Cortex of kidney (tissue), 1 donor: ENCODE measurements around the gene PCYT2.

Experiments used
- DNase-seq: peaks from one replicate; lab custom pipeline; 2025; lab: John Stamatoyannopoulos, UW

The PCYT2 gene

DNA sequence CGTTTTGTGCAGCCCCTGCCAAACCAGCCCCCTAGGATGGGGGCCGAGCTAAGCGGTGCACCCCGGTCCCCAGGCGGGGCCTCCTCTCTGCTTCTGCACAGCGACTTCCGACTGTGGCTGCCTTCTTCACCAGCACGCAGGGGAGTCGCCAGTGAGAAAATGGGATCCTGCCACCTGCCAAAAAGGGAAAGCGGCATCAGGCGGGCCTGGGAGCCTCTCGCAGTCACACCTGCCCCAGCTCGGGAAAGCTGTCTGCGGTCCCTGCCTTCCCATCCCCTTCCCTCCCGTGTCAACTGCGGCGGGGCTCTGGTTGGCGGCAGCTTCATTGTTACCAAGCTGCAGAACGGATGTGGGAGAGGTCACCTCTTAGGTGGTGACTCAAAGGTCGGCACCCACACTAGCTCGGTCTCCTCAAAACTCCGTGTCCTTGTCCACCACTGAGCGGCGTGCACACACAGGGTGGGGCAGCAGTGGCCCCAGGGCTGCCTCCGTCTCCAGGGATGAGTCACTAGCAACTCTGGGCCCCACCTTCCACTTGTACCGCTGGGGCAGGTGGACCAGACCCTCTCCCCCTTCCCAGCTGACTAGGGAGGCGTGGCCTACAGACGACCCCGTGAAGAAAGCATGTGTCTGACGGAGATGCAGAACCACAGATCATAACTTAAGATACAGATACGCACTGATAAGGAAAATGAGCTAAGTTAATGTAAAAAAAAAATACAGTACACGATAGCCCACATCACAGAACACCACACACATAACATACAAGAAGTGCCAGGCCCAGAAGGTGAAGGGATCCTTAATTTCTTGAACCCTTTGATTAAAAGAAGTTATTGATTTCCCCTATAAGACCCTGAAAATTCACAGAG, 1.5 kb upstream of the PCYT2 start:
- DNase-seq: no peak

DNA sequence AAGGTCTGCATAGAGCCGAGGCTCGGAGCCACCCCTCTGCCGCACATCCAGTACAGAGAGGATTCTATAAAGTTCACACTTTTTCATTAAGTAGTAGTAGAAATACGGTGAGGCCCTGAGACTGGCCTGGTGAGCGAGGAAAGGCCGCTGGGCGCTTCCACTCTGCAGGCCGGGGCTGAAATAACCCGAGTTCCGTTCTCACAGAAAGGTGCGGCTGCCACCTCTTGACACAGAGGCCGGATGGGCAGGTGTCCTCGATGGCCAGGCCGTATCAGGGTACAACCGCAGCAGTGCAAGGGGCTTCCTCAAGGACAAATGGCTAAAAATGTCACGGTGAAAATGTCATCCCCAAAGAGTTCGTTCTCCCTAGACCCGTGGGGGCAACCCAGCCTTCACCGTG, 770 bp upstream of the PCYT2 start:
- DNase-seq: no peak

GRCh38 chr17:81910840-81911276, 341 bp downstream of the PCYT2 start:
- DNase-seq: no peak

DNA sequence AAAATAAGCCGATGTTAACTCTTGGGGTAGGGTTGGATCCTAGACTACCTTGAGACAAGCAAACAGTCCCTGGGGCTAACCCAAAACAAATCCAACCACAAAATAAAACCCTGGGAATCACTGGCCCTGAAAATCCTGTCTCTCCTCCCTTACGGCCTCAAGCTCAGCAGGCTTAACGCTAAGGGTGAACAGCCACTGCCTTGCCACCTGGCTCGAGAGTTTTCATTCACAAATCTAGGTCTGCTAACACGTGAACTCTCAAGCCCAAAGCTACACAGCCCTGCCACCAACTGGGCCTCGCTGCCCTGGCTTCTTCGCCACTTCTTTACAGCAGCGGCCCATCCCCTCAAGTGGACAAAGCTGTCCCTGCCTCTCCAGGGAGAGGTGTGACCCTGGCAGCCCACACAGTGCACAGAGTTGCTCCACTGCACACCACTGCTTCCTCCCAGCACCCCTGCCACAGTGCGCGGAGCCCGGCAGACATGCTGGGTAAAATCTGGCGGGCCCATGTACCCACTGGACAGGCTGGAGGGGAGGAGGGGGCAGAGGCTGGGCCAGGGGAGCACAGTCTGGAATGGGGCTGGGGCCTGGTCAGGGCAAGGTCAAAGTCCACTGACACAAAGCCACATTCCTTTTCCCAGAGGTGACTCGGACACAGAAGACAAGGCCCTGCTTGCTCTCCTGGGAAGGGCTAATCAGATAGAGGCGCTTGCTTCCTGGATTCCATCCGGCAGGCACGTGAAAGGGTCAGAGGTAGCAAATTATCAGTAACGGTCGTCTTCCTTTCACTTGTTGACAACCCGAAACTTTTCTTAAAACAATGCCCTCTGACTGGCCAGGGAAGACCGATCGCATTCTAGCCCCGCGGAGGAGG, 996 bp downstream of the PCYT2 start:
- DNase-seq: no peak

- no peak for DNase-seq
These were observed 2.0 kb downstream of the PCYT2 start for GRCh38 chr17:81909231-81909630.

DNA sequence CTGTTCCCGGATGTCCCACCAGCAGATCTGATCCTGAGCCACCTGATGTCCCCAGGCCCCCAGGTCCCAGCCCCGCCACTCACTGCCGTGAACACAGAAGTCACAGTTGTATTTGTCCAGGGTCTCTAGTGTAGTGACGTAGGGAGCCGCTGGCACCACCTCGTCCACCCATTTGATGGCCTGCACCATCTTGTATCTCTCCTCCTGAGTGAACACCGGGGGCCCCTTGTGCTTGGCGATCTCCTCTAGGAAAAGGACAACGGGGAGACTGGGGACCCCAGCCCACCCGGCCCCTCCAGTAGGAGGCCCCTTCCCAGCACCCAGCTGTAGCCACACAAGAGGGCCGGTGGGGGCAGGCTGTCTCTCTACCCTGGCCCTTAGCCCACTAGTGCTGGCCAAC, 2.4 kb downstream of the PCYT2 start:
- no peak for DNase-seq

GRCh38 chr17:81907219-81908145, 3.7 kb downstream of the PCYT2 start:
- DNase-seq: no peak

DNA sequence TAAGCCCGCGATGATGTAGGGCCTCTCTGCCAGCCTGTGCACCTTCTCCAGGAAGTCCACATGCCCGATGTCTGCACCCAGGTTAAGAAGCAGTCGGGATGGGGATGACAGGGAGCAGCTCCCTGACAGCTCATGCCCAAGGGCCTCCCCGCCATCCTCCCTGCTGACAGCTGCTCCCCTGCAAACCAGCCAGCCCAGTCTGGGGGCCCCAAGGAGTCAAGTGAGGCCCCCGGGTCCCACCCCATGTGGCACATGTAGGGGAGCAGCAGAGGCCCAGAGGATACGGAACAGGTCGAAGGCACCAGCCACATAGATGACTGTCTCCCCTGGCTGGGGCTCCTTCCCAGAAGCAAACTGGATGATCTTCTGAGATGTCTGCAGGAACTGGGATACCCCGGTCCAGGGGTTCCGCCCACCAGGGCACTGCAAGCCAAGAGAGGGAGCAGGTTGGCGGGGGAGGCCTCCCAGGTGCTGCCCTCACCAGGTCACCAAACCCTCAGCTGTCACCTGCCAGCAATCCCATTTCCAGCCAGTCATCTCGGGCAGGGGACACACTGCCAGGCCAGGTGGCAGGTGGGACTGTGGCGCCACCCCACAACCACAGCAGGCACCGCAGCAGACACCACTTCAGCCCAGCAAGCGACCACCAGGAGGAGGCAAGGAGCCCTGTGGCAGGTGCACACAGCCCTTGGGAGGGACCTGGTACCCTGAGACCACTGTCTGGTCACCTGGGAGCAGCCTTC, 4.6 kb downstream of the PCYT2 start:
- DNase-seq: no peak

DNA sequence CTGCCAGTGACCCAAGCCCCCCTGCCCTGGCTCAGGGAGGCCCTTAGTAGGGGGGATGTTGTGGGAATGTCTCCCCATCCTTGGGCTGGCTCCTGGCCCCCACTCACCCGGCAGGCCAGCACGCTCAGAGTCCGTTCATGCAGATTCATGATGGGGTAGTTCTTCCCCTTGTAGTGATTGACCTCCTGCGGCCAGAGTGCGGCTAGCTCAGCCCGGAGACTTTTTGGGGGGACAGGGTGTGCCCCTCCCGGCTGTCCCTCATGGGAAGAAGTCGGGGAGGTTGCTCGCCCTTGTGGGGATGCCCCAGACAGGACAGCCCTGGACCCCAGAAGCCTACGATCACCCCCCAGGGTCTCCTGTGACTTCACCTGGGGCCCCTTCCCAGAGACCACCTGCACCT, 5.2 kb downstream of the PCYT2 start:
- DNase-seq: no peak

DNA sequence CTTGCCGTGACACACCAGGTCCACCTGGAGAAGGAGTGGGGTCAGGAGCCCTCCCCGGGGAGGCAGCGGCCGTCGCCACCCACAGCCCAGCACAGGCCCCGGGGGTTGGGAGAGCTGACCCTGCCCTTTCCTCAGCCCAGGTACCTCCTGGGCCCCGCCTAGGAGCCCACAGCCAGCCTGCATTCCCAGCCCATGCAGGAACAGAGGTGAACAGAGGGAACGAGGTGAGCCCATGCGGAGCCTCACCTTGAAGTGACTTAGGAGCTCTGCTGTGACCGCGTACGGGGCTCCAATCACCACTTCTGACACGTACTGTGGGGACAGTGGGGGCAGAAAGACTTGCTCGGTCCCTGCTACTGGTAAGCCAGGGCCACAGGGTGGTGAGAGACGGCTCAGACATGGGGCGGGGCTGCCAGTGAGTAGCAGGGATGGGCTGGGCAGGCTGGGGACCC, 5.7 kb downstream of the PCYT2 start:
- no peak for DNase-seq

GRCh38 chr17:81904600-81905423, 6.4 kb downstream of the PCYT2 start:
- DNase-seq: no peak

DNA sequence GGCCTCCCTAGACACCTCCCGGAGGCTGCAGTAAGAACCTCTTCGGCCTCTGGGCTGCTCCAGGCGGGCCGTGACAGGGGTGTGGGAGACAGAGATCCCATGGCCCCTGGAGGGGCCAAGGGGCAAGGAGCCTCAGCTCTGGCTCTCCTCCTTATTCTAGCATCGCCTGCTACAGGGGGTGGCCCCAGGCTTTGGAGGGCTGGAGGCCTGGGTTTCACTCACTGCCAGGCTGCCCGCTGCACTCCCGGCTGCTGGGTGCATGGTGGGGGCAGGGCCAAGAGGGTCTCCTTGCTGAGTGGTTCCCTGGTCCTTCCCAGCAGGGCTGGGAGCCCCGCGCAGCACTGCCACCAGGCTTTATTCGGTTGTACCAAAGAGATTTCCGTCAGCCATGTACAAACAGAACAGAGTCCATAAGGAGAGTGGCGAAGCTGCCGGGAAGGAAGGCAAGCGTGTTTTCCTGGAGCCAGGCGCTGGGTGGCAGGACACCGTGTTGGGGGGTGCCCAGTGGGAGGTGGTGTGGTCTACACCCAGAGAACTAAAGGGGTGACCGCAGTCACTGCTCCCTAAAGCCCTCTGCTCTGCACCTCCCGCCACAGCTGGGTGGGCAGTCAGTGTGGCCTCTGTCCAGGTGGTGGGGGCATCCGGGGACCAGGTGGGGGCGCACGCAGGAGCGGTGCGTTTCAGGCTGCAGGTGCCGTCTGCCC, 7.2 kb downstream of the PCYT2 start:
- DNase-seq: no peak

- DNase-seq: no peak
These were observed 7.8 kb downstream of the PCYT2 start for GRCh38 chr17:81903415-81903831.

DNA sequence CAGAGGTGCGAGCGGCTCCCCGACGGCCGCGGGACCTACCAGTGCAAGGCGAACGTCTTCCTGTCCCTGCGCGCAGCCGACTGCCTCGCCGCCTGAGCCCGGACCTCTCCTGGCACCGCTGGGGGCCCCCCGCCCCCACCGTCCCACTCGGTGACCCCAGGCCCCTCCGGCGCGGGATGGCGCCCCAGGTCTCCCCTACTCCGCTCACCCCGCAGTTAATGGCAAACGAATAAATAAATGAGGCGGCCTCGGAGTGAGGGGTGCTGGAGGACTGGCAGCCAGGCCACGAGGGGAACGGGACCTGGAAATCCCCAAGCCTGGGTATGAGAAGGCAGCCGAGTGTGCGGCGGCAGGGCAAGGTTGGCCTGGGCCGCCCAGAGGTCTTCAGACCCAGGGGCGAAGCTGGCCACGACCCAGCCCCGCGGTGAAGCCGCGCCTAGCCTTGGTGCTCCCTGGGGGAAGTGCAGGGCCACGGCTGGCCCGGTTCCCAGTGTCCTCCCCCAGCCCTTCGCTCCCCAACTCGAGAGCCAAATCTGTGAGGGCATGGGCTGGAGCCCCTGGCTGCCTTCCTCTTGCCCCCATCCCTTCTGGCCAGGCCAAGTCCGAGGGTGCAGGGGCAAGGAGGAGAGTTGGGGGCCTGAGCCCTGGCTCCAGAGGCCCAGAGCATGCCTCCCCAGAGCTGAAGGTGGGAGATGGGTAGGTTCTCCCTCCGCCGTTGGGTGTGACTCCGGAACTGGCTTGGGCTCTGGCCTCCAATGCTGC, 8.4 kb downstream of the PCYT2 start:
- no peak for DNase-seq

DNA sequence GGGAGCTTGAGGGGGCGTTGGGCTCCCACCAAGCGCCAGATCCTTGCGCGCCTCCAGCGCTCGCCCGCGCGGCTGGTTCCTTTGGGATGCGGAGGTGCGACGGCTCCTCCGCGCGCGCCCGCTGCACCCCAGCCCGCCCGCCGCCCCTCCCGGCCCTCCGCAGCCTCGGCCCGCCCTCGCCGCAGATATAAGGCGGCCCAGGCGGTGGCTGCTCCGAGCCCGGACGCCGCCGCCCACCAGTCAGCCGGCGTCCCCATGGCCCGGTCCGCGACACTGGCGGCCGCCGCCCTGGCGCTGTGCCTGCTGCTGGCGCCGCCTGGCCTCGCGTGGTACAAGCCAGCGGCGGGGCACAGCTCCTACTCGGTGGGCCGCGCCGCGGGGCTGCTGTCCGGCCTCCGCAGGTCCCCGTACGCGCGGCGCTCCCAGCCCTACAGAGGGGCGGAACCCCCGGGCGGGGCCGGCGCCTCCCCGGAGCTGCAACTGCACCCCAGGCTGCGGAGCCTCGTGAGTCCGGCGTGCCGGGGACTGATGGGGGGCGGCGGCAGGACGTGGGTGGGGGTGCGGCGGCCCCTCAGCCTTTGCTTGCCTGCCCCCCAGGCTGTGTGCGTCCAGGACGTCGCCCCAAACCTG, 9.1 kb downstream of the PCYT2 start, which contains the start of gene NPB:
Gene NPB, plus strand, starts transcription at position 216 of the 630 bp plus-strand sequence. Its CDS starts 40 bp downstream, at position 256.
- no peak for DNase-seq

- no peak for DNase-seq
These were observed 9.8 kb downstream of the PCYT2 start for GRCh38 chr17:81901167-81902022.

GRCh38 chr17:81900181-81900820, 10.9 kb downstream of the PCYT2 start:
- DNase-seq: no peak
